Stomach smooth muscle (tissue), 2 donors: ENCODE results near the gene GRB7.

ENCODE experiments used
- H3K27ac ChIP-seq: one replicate; pipeline ENCODE4 v1.7.0; 2013; ENCODE audit warnings: mild to moderate bottlenecking, low read length, inconsistent platforms
- H3K27me3 ChIP-seq, 2 donors: one replicate each; pipeline ENCODE4 v1.7.0; 2013; ENCODE audit warnings: low read length in 2 of 2; ENCODE audit not compliant: insufficient read depth in 2 of 2, control insufficient read depth in 1 of 2
- H3K36me3 ChIP-seq, 2 donors: one replicate each; pipeline ENCODE4 v1.7.0; 2013; ENCODE audit warnings: low read length in 2 of 2; ENCODE audit not compliant: control insufficient read depth in 2 of 2, insufficient read depth in 2 of 2
- H3K4me1 ChIP-seq: one replicate; pipeline ENCODE4 v1.7.0; 2013; ENCODE audit warnings: low read length; ENCODE audit not compliant: control insufficient read depth, insufficient read depth
- H3K4me3 ChIP-seq, 2 donors: one replicate each; pipeline ENCODE4 v1.7.0; 2013; ENCODE audit warnings: low read length in 2 of 2
- H3K9ac ChIP-seq, 2 donors: one replicate each; pipeline ENCODE4 v1.7.0; 2013; ENCODE audit warnings: low read length in 2 of 2, mild to moderate bottlenecking in 1 of 2
- H3K9me3 ChIP-seq, 2 donors: one replicate each; pipeline ENCODE4 v1.7.0; 2013; ENCODE audit warnings: low read length in 2 of 2; ENCODE audit not compliant: control insufficient read depth in 2 of 2
- donor health status: healthy.
- donor health status: Pancreatic carcinoma.

GRB7 gene

GRCh38 chr17:39701012-39701783, 36.5 kb upstream of the GRB7 start:
- Histone ChIP-seq H3K4me1 (peaks cover 34% of the 10 kb centered on the region), H3K4me3 (peak overlapping the region; percentile 72 to 79), H3K27ac (peak overlapping the region; percentile 62), H3K27me3 (no peaks in the 10 kb centered on the region), H3K36me3 (no peaks in the 10 kb centered on the region), H3K9me3 (no peaks in the 10 kb centered on the region), H3K9ac (peak overlapping the region; percentile 64 to 73)

- peaks cover 0 to 2% of the 10 kb centered on the region in 2 donors for H3K36me3 ChIP-seq
- peak overlapping the region in 1 of 2 donors; percentile 79 for H3K4me3 ChIP-seq
- H3K9ac ChIP-seq: no peak overlapping the region
- peaks cover 36% of the 10 kb centered on the region for H3K4me1 ChIP-seq
- H3K27ac ChIP-seq: no peak overlapping the region
- no peaks in the 10 kb centered on the region for H3K9me3 ChIP-seq
- no peaks in the 10 kb centered on the region for H3K27me3 ChIP-seq
These were observed 35.8 kb upstream of the GRB7 start for GRCh38 chr17:39701784-39702422.

GRCh38 chr17:39702901-39703893, 34.5 kb upstream of the GRB7 start:
- Histone ChIP-seq H3K9me3 (no peaks in the 10 kb centered on the region), H3K4me3 (no peak overlapping the region)

GRCh38 chr17:39703913-39704312, 33.8 kb upstream of the GRB7 start:
- no peak overlapping the region for H3K9ac ChIP-seq
- H3K4me1 ChIP-seq: peaks cover 36% of the 10 kb centered on the region
- no peaks in the 10 kb centered on the region for H3K27me3 ChIP-seq
- H3K36me3 ChIP-seq: peaks cover 6 to 15% of the 10 kb centered on the region in 2 donors
- H3K27ac ChIP-seq: no peak overlapping the region
- no peaks in the 10 kb centered on the region for H3K9me3 ChIP-seq
- H3K4me3 ChIP-seq: no peak overlapping the region

More at GRCh38 chr17:39702901-39703893, 34.5 kb upstream of the GRB7 start:
- H3K27ac ChIP-seq: no peak overlapping the region
- peaks cover 6 to 10% of the 10 kb centered on the region in 2 donors for H3K36me3 ChIP-seq
- H3K4me1 ChIP-seq: peaks cover 36% of the 10 kb centered on the region
- H3K9ac ChIP-seq: no peak overlapping the region
- no peaks in the 10 kb centered on the region for H3K27me3 ChIP-seq

- Histone ChIP-seq H3K9ac (no peak overlapping the region), H3K4me3 (no peak overlapping the region), H3K27me3 (no peaks in the 10 kb centered on the region), H3K9me3 (no peaks in the 10 kb centered on the region), H3K4me1 (peaks cover 31% of the 10 kb centered on the region), H3K27ac (no peak overlapping the region), H3K36me3 (peaks cover 6 to 22% of the 10 kb centered on the region in 2 donors)
These were observed 32.8 kb upstream of the GRB7 start for GRCh38 chr17:39704821-39705551.

GRCh38 chr17:39705786-39706348, 31.9 kb upstream of the GRB7 start:
- Histone ChIP-seq H3K27ac (no peak overlapping the region), H3K4me1 (peaks cover 23% of the 10 kb centered on the region), H3K36me3 (peaks cover 6 to 29% of the 10 kb centered on the region in 2 donors), H3K9me3 (no peaks in the 10 kb centered on the region), H3K4me3 (no peak overlapping the region), H3K27me3 (no peaks in the 10 kb centered on the region), H3K9ac (no peak overlapping the region)

- H3K9ac ChIP-seq: no peak overlapping the region
- peaks cover 7 to 29% of the 10 kb centered on the region in 2 donors for H3K36me3 ChIP-seq
- peaks cover 18% of the 10 kb centered on the region for H3K4me1 ChIP-seq
- no peak overlapping the region for H3K4me3 ChIP-seq
- no peaks in the 10 kb centered on the region for H3K9me3 ChIP-seq
- no peak overlapping the region for H3K27ac ChIP-seq
- no peaks in the 10 kb centered on the region for H3K27me3 ChIP-seq
These were observed 31.4 kb upstream of the GRB7 start for GRCh38 chr17:39706383-39706782.

- H3K4me1 ChIP-seq: peaks cover 13% of the 10 kb centered on the region
- H3K27ac ChIP-seq: no peak overlapping the region
- no peak overlapping the region for H3K4me3 ChIP-seq
These were observed 30.8 kb upstream of the GRB7 start for GRCh38 chr17:39706921-39707337.

GRCh38 chr17:39709319-39709997, 28.3 kb upstream of the GRB7 start:
- Histone ChIP-seq H3K27ac (no peak overlapping the region), H3K36me3 (peaks cover 20 to 40% of the 10 kb centered on the region in 2 donors), H3K27me3 (no peaks in the 10 kb centered on the region), H3K9me3 (no peaks in the 10 kb centered on the region), H3K4me3 (no peak overlapping the region), H3K9ac (no peak overlapping the region), H3K4me1 (peaks cover 12% of the 10 kb centered on the region)

More at GRCh38 chr17:39706921-39707337, 30.8 kb upstream of the GRB7 start:
- H3K36me3 ChIP-seq: peaks cover 13 to 35% of the 10 kb centered on the region in 2 donors
- no peaks in the 10 kb centered on the region for H3K27me3 ChIP-seq
- no peak overlapping the region for H3K9ac ChIP-seq
- H3K9me3 ChIP-seq: no peaks in the 10 kb centered on the region
